Measurements from ENCODE around the gene HSD17B14. TPM values are rescaled to one million over a fixed set of nuclear protein-coding genes. Genes with fewer than 3 reads are reported as not detected.

The HSD17B14 gene
- total RNA-seq, 2 experiments from 2014 or later, result 0.27 to 0.44 TPM

DNA sequence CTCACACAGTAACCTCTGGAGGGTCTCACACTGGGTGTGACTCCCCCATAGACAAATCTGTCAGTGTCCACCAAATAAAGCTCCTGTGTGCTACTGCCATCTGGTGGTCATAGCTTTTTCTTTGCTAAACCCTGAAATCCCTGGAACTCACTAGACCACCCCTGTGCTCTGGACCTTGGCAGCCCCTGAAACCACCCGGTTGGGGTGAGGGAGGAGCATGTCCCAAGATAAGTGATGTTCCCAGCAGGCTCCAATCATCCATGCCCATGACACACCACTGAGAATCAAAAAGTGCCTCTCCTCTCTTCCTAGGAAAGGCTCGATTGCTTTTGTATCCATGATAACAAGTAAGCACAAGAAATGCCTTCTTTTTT lies 6.5 kb upstream of the HSD17B14 start:
- ChIA-PET POLR2A (no interaction called here), CTCF (interaction anchor here (0.6 to 6.8 kb wide), 25 partner anchors 9 to 658 kb away, joined by 3 to 93 read pairs (median 4); partner anchors contain the start of genes BCAT2 and CA11)

DNA sequence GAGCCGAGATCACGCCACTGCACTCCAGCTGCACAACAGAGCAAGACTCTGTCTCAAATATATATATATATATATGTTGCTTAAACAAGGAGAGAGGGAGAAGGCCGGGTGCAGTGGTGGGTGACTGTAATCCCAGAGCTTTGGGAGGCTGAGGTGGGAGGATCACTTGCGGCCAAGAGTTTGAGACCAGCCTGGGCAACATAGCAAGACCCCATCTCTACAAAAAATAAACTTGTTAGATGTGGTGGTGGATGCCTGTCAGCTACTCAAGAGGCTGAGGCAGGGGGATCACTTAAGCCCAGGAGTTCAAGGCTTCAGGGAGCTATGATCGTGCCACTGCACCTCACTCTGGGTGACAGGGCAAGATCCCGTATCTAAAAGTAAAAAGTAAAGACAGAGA lies 5.3 kb upstream of the HSD17B14 start:
- POLR2A ChIA-PET, result no interaction called here

DNA sequence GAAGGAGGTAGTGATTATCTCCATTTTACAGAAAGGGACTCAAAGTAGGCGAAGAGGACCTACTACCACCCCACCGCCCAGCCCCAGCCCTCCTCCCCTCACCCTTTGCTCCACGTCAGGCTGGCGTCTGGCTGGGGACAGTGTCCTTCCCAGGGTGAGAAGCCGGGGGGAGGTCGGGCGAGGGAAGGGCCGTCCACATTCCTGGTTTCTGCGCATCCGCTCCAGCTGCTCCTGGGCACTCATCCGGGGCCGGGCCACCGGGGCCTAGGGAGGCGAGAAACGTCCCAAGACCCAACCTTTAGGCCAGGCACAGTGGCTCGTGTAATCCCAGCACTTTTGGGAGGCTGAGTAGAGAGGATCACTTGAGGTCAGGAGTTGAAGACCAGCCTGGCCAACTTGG lies 4.8 kb upstream of the HSD17B14 start:
- ChIA-PET CTCF (interaction anchor here (1.1 to 6.8 kb wide), 3 partner anchors 46 to 129 kb away, joined by 3 to 93 read pairs (median 33); no protein-coding TSS in a partner anchor), POLR2A (no interaction called here)

More for the DNA sequence above, 5.3 kb upstream of the HSD17B14 start:
- CTCF ChIA-PET, result interaction anchor here (0.6 to 6.8 kb wide), 8 partner anchors 10 to 485 kb away, joined by 3 to 93 read pairs (median 4); partner anchors contain the start of gene BCAT2

DNA sequence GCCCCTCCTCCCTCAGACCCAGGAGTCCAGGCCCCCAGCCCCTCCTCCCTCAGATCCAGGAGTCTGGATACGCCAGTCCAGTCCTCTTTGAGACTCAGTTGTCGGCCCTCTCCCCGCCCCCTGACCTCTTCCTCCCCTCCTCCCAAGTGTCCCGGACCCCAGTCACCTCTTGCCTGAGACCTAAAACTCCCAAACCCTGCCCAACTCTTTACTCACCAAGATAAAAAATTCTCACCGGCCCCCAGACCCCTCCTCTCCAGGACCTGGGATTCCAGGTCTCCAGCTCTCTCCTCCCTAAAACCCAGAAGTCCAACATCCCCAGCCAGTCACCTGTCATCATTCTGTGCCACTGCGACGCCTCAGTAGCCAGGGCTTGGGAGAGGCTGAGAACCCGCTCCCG lies 1.4 kb upstream of the HSD17B14 start:
- POLR2A ChIA-PET, result no interaction called here
- CTCF ChIA-PET, result interaction anchor here (0.6 to 2.2 kb wide), 8 partner anchors 26 to 156 kb away, joined by 3 to 31 read pairs (median 4); partner anchors contain the start of genes BCAT2, GYS1 and RUVBL2

DNA sequence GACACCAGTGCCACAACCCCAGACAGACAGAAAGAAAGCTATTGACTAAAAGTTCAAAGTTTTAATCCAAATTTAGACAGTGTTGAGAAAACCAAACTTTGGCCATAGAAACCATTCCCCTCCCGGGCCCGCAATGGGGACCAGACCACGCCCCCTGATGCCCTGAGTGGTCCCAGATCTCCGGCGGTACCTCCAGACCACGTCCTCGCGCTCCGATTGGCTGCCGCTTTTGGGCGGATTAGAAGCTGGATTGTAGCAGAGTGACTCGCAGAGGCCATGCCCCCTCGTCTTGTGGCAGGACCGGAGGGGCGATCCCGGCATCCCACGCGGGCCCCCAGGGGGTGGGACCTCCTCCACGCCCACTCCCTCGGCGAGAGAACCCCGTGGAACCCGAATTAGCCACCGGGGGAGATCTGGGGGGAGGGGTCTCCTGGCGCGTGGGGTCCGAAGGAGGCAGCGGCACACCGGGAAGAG lies 797 bp upstream of the HSD17B14 start:
- CTCF ChIA-PET, result interaction anchor here (0.6 to 2.2 kb wide), 6 partner anchors 26 to 156 kb away, joined by 3 to 31 read pairs (median 6); partner anchors contain the start of genes BCAT2, GYS1 and RUVBL2
- POLR2A ChIA-PET, result no interaction called here

DNA sequence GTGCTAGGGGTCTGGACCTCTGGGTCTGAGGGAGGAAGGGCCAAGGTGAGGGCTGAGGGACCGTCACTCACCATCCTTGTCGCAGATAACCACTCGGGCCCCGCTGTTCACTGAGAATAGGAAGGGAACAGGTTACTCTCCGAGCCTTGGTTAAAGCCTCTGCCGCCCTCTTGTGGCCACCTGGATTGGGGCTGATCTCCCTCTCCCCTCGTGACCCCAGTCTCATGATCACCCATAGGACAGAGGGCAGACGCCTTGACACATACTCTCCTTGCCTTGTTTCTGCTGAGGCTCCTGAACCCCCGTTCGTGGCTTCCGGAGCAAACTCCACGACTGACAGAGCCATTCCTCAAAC lies 580 bp downstream of the HSD17B14 start:
- ChIA-PET CTCF (interaction anchor here (0.5 to 2.2 kb wide), 8 partner anchors 12 to 257 kb away, joined by 3 to 31 read pairs (median 4); no protein-coding TSS in a partner anchor), POLR2A (no interaction called here)

DNA sequence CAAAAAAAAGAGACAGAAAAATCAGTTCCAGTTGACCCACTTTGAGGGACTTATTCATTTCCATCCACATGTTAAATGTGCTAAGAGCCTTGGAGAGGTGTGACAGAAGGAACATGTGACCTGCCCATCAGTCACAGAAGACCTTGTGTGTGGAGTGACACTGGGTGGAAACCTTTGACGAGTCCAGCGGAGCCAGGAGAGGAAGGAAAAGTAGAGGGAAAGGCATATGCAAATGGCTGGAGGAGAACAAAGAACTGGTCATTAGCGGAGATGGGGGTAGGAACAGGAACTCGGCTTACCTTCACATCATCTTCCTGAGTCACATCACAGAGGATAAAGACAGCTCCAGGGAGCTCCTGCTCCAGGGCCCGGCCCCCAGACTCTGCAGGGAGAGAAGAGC lies 2.3 kb downstream of the HSD17B14 start:
- POLR2A ChIA-PET, result no interaction called here
- CTCF ChIA-PET, result interaction anchor here (0.5 to 1.4 kb wide), 3 partner anchors 9 to 46 kb away, joined by 4 read pairs; no protein-coding TSS in a partner anchor

DNA sequence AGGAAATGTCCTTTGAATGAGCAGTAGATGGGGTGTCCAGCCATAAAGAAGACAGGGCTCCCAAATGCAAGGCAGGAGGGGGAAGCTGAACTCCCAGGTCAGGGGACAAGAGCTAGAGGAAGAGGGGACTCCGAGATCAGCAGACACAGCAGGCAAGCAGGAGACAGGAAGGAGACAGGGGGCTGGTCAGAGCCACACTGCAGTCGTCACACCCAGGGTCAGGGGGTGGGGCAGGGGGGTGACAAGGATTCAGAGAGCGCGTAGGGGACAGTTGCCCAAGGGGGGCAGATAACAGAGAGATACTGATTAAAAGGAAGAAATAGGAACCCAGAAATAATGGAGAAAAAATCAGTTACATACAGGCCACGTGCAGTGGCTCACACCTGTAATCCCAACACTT lies 3.2 kb downstream of the HSD17B14 start:
- ChIA-PET POLR2A (no interaction called here), CTCF (interaction anchor here (1.2 to 1.4 kb wide), 2 partner anchors 9 to 45 kb away, joined by 4 read pairs; no protein-coding TSS in a partner anchor)

DNA sequence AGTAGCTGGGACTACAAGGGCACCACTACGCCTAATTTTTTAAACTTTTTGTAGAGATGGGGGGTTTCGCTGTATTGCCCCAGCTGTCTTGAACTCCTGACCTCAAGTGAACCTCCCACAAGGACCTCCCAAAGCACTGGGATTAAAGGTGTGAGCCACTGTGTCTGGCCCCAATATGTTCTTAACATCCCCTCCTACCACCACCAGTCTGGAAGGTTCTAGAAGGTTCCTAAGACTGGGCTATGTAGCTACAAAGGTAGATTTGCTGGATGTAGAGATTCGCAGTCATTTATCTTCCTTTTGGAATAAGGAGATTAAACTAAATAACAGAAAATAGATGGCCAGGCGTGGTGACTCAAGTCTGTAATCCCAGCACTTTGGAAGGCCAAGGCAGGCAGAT lies 5.3 kb downstream of the HSD17B14 start:
- POLR2A ChIA-PET, result no interaction called here
- CTCF ChIA-PET, result interaction anchor here (0.6 to 2.1 kb wide), 4 partner anchors 12 to 181 kb away, joined by 3 to 8 read pairs (median 5); no protein-coding TSS in a partner anchor

DNA sequence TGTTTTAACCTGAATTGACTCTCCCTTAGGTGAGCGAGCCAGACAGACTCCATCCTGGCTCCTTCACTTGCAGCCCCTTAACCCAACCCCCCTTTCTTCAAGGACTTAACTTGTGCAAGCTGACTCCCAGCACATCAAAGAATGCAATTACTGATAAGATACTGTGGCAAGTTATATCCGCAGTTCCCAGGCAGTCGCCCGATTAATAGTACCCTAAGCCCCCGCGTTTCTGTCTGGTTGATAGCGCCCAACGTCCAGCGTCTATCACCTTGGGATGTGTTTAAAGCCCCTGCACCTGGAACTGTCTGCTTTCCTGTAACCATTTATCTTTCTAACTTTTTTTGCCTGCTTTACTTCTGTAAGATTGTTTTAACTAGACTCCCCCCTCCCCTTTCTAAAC lies 6.2 kb downstream of the HSD17B14 start:
- ChIA-PET CTCF (interaction anchor here (0.8 kb wide), 1 partner anchor 13 kb away, joined by 4 read pairs; no protein-coding TSS in a partner anchor), POLR2A (no interaction called here)

DNA sequence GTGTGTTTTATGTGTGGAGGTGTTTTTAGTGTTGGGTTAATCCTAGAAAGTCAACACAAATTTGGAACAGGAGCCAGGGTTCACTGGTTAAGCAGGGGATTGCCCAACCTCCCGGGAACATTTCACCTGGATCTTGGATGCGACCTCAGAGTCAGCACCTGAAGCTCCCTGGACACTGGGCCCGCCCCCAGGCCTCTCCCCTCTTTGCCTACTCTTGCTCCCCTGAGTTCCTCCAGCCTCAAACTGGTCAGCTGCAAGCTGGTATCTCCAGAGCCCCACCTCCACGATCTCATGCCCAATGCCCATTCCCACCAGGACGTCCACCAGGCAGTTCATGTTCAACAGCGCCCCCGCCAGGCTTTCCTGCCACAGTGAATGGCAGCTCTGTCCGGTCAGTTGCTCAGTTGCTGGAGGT lies 9.7 kb downstream of the HSD17B14 start:
- ChIA-PET POLR2A (no interaction called here), CTCF (interaction anchor here (0.5 to 1.3 kb wide), 3 partner anchors 16 to 47 kb away, joined by 3 to 5 read pairs (median 4); no protein-coding TSS in a partner anchor)

DNA sequence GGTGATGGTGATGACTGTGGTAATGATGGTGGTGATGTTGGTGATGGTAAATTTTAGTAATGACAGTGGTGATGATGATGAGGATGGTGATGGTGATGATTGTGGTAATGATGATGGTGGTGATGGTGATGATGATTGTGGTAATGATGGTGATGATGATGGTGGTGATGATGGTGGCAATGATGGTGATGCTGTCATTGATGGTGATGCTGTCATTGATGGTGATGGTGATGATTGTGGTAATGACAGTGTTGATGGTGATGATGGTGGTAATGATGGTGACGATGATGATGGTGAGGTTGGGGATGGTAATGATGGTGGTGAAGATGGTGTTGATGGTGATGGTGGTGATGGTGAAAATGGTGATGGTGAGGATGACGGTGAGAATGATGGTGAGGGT lies 13.8 kb downstream of the HSD17B14 start:
- POLR2A ChIA-PET, result no interaction called here
- CTCF ChIA-PET, result no interaction called here

DNA sequence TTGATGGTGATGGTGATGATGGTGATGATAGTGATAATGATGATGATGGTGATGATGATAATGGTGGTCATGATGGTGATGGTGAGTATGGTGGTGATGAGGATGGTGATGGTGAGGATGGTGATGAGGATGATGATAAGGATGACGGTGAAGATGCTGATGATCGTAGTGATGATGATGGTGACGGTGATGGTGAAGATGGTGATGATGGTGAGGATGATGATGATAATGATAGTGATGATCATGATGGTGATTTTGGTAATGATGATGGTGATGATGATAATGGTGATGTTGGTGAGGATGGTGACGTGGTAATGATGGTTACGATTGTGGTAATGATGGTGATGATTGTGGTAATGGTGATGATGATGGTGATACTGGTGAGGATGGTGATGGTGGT lies 14.7 kb downstream of the HSD17B14 start:
- CTCF ChIA-PET, result interaction anchor here (1.6 kb wide), 1 partner anchor 21 kb away, joined by 3 read pairs; no protein-coding TSS in a partner anchor
- POLR2A ChIA-PET, result no interaction called here

DNA sequence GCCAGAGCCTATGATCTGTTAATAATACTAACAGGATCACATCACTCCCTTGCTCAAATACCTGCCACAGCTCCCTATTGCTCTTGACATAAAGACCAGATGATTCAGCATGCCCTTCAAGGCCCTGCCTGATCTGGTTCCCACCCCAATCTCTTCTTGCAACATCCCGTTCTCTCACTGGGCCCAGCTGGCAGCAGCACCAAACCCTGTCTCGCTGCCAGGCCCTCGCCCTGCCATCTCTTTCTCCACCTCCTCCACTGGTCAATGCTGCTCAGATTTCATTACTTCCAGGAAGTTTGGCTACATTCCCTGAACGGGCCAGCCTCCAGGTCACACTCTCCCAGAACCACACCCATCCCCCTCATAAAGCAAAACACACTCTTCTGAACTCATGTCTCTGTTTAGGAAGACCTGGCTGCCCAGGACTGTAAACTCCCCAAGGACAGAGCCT lies 16.9 kb downstream of the HSD17B14 start:
- ChIA-PET POLR2A (no interaction called here), CTCF (no interaction called here)

DNA sequence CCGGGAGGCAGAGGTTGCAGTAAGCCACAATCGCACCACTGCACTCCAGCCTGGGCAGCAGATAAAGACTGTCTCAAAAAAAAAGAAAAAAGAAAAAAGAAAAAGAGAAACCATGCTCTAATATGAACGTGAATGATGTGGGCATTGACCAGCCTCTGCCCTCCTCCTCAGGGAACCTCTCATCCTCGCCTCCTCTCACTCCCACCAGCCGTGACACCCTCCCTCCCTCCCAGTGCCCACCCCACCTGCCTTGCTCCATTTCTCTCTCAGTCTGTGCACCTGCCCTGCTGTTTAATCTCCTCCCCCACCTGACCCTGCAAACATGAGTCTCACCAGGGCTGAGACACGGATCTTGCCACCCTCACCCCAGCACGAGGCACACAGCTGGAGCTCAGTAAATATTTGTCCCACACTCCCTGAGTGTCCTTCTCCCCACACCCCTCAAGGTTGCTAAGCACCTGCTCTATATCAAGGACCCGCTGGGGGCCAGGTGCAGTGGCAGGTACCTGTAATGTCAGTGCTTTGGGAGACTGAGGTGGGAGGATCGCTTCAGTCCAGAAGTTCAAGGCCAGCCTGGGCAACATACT lies 18.0 kb downstream of the HSD17B14 start:
- ChIA-PET POLR2A (no interaction called here), CTCF (interaction anchor here (0.5 kb wide), 1 partner anchor 29 kb away, joined by 3 read pairs; no protein-coding TSS in a partner anchor)

DNA sequence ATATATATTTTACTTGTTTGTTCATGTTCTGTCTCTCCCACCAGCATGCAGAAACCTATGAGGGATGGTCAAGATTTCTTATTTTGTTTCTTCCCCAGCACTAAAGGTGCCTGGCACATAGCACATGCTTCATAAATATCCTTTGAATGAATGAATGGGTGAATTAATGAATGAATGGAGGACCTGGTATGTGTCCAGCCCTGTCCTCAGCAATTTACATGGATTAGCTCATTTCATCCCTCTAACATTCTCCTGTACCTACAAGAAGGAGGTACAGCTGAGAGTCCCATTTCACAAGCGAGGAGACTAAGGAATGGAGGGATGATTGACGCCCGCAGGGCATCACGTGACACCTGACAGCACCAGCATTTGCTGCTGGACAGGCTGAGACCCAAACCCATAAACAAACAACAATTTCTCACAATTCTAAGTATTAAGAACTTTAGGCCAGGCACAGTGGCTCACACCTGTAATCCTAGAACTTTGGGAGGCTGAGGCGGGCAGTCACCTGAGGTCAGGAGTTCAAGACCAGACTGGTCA lies 18.6 kb downstream of the HSD17B14 start:
- POLR2A ChIA-PET, result no interaction called here
- CTCF ChIA-PET, result interaction anchor here (0.5 kb wide), 1 partner anchor 29 kb away, joined by 3 read pairs; no protein-coding TSS in a partner anchor

DNA sequence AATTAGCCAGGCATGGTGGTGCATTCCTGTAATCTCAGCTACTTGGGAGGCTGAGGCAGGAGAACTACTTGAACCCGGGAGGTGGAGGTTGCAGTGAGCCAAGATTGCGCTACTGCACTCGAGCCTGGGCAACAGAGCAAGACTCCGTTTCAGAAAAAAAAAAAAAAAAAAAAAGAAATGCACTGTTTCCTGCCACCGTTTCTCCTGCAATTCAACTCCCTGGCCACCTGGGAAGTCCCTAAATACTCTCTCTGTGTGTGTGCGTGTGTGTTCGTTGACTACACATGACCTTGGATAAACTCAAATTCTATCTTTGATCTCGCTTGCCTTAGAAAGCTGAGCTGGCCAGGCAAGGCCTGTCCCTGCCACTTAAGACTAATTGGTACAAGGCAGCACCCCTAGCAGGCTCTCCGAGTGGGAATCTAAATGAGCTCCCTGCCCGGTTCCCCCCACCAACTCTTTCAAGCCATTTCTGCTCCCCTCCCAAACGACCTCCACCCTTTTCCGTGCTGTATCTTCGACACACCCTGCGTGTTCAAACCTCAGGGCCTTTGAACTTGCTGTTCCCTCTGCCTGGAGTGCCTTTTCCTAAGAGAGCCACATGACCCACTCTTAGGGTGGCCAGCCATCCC lies 20.3 kb downstream of the HSD17B14 start:
- CTCF ChIA-PET, result interaction anchor here (0.7 kb wide), 3 partner anchors 28 to 60 kb away, joined by 3 to 4 read pairs (median 3); no protein-coding TSS in a partner anchor
- POLR2A ChIA-PET, result no interaction called here

DNA sequence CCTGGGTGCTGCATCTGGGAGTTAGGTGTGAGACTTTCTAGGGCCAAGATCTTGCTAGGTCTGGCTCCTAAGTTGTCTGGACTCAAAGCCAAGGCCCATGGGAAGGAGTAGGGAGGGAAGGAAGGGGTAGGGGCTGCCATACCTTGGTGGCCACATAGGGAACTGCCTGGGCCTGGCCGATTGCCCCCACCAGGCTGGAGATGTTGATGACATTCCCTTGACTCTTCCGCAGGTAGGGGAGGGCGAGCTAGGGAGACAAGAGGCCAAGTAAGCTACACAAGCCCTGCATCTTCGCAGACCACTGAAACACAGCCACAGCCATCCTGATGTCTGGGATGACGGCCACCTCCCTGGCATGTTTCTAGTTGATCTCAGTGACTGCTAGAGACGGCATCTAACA lies 21.4 kb downstream of the HSD17B14 start:
- CTCF ChIA-PET, result interaction anchor here (0.8 kb wide), 1 partner anchor 20 kb away, joined by 3 read pairs; no protein-coding TSS in a partner anchor
- POLR2A ChIA-PET, result no interaction called here

DNA sequence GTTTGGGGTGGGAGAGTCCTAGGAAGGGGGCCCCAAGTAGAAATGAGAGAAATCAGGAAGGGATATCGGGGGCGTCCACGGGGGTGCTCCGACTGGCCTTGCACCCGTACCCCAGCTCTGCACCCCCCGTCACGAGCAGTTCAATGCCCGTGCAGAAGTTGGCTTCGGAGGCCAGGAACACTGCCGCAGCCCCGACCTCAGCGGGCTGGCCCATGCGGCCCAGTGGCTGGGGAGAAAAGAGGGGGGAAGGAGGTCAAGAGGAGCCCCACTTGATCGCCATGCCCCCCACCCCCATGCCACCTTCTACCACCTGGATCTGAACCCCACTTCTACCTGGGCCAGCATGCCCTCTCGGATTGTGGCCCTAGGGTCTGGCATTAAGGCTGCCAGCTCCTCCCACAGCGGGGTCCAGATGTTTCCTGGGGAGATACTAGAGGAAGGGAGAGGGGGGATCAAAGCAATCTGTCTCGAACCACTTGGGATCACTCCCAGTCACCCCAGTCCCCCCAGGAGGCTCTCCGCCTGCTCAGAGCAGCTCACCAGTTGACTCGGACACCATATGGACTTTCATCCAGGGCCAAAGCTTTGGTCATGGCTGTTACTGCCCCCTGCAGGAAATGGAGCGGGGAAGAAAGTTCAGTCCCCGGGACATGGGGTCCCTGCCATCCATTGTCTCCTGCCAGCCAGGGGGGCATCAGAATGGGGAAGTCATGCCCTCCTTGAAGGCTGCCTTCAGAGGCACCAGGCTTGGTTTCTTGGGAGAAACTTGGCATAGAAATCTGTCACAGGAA lies 23.0 kb downstream of the HSD17B14 start:
- CTCF ChIA-PET, result interaction anchor here (0.6 to 2.8 kb wide), 5 partner anchors 19 to 505 kb away, joined by 3 to 17 read pairs (median 3); no protein-coding TSS in a partner anchor
- POLR2A ChIA-PET, result no interaction called here

Measured in activated CD8-positive, alpha-beta memory T cell treated with anti-CD3 and anti-CD28 coated beads for 36 hours (primary cell).